Neural progenitor cell (in vitro differentiated cells): ENCODE results near the gene AEBP1.

Experiments used
- EZH2 ChIP-seq: fragments of 200-600 bp; sonication (generic); IDR thresholded peaks from 2 replicates; pipeline ENCODE4 v1.6.1; 2017; ENCODE audit warnings: antibody characterized with exemption, mild to moderate bottlenecking, moderate library complexity
- EZH2phosphoT487 ChIP-seq: fragments of 200-600 bp; sonication (generic); IDR thresholded peaks from 2 replicates; pipeline ENCODE4 v1.6.1; 2017; ENCODE audit warnings: antibody characterized with exemption
- TF ChIP-seq, protein P1 (sequence below): fragments of 200-600 bp; sonication (generic); IDR thresholded peaks from 2 replicates; pipeline ENCODE4 v1.5.1; 2017; ENCODE audit warnings: antibody characterized with exemption, mild to moderate bottlenecking

DNA sequence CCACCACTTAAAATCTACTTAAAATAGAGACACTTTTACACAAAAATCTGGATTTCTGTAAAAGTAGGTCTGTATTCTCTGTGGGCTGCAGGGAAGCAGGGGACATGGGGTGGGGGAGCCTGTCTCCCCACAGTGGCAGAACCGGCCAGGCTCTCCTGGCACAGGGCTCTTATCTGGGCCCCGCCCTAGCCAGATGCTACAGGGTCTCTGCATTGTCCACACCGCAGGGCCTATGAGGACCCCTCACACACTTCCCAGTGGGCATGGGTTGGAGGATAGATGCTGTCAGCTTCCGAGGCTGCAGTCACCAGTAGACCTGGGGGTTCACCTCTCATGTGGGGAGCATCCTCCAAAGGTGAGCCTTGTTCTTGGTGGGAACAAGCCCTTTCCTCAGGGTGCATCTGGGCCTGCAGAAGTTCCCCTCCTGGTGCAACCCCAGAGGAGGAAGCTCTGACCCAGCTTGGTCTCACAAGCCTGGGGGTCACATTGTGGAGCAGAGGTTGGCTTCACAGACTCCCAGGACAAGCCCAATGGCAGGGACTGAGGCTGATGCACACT is 52.4 kb downstream of the AEBP1 start:
- TF ChIP-seq, protein P1, sequence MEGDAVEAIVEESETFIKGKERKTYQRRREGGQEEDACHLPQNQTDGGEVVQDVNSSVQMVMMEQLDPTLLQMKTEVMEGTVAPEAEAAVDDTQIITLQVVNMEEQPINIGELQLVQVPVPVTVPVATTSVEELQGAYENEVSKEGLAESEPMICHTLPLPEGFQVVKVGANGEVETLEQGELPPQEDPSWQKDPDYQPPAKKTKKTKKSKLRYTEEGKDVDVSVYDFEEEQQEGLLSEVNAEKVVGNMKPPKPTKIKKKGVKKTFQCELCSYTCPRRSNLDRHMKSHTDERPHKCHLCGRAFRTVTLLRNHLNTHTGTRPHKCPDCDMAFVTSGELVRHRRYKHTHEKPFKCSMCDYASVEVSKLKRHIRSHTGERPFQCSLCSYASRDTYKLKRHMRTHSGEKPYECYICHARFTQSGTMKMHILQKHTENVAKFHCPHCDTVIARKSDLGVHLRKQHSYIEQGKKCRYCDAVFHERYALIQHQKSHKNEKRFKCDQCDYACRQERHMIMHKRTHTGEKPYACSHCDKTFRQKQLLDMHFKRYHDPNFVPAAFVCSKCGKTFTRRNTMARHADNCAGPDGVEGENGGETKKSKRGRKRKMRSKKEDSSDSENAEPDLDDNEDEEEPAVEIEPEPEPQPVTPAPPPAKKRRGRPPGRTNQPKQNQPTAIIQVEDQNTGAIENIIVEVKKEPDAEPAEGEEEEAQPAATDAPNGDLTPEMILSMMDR: no peak
- TF ChIP-seq EZH2 (no peak), EZH2phosphoT487 (no peak)
